Measurements from ENCODE around the gene MYCBPAP.

The MYCBPAP gene

DNA sequence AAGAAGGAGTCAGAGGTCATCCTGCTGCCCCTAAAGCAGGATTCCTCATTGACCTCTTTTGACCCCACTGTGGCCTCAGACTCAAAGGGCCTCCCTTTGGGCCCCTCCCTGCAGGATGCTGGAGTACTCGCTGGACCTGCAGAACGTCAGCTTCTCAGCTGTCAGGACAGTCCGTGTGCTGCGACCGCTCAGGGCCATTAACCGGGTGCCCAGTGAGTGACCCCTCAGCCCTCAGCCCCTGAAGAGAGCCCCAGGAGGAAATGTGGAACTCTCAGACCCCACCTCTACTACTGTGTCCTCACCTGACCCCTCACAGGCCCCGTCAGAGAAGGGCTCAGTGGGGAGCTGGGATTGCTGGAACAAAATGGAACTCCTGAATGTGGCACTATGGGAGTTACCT, 61.4 kb downstream of the MYCBPAP start:
- FAIRE-seq (no peak), DNase-seq (ENCODE audit: insufficient read length, low spot score) (no peak)
- TF ChIP-seq, protein P1, sequence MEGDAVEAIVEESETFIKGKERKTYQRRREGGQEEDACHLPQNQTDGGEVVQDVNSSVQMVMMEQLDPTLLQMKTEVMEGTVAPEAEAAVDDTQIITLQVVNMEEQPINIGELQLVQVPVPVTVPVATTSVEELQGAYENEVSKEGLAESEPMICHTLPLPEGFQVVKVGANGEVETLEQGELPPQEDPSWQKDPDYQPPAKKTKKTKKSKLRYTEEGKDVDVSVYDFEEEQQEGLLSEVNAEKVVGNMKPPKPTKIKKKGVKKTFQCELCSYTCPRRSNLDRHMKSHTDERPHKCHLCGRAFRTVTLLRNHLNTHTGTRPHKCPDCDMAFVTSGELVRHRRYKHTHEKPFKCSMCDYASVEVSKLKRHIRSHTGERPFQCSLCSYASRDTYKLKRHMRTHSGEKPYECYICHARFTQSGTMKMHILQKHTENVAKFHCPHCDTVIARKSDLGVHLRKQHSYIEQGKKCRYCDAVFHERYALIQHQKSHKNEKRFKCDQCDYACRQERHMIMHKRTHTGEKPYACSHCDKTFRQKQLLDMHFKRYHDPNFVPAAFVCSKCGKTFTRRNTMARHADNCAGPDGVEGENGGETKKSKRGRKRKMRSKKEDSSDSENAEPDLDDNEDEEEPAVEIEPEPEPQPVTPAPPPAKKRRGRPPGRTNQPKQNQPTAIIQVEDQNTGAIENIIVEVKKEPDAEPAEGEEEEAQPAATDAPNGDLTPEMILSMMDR (IDR thresholded peaks at IDR 0.05; ENCODE audit: insufficient read depth, missing control alignments) = no peak

DNA sequence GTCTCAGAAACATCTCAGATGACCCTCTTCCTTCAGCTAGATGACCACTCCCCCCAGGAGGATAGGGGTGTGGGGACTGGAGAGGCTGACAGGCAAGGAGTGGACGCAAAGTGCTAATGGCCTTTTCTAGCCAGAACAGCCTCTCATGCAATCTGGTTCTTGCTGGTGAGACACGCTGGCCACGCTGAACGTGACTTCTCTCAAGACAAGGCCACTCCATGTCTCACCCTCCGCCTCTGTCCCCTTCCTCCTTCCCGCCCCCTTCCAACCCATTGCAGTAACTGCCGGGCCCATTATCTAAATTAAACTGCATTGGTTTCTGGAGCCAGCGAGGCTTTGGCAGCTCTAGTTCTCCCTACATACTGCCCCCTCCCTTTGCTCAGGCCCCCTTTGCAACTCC, 61.8 kb downstream of the MYCBPAP start:
- TF ChIP-seq, protein P1 (IDR thresholded peaks at IDR 0.05; ENCODE audit: insufficient read depth, missing control alignments) = no peak
- DNase-seq (ENCODE audit: insufficient read length, low spot score) (no peak), FAIRE-seq (no peak)

- peak; percentile 83 for DNase-seq (ENCODE audit: insufficient read length, low spot score)
- TF ChIP-seq, protein P1 (IDR thresholded peaks at IDR 0.05; ENCODE audit: insufficient read depth, missing control alignments) = no peak
- FAIRE-seq = no peak
These were observed 62.3 kb downstream of the MYCBPAP start for GRCh38 chr17:50570528-50570927.

DNA sequence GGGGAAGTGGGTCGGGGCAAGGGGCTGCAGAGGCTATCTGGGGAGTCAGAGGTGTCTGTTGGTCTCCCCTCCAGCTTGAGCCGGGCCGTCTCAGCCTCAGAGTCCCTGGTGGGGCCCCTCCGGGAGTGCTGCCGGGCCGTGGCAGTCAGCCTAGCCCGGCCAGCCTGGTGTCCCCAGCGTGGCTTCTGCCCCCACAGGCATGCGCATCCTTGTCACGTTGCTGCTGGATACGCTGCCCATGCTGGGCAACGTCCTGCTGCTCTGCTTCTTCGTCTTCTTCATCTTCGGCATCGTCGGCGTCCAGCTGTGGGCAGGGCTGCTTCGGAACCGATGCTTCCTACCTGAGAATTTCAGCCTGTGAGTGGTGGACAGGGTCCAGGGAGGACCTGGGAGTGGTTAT, 63.4 kb downstream of the MYCBPAP start:
- DNase-seq (ENCODE audit: insufficient read length, low spot score) = no peak
- FAIRE-seq = no peak
- TF ChIP-seq, protein P1 (IDR thresholded peaks at IDR 0.05; ENCODE audit: insufficient read depth, missing control alignments) = no peak

- no peak for FAIRE-seq
- TF ChIP-seq, protein P1 (IDR thresholded peaks at IDR 0.05; ENCODE audit: insufficient read depth, missing control alignments) = no peak
- DNase-seq (ENCODE audit: insufficient read length, low spot score) = no peak
These were observed 64.3 kb downstream of the MYCBPAP start for GRCh38 chr17:50572541-50572940.

DNA sequence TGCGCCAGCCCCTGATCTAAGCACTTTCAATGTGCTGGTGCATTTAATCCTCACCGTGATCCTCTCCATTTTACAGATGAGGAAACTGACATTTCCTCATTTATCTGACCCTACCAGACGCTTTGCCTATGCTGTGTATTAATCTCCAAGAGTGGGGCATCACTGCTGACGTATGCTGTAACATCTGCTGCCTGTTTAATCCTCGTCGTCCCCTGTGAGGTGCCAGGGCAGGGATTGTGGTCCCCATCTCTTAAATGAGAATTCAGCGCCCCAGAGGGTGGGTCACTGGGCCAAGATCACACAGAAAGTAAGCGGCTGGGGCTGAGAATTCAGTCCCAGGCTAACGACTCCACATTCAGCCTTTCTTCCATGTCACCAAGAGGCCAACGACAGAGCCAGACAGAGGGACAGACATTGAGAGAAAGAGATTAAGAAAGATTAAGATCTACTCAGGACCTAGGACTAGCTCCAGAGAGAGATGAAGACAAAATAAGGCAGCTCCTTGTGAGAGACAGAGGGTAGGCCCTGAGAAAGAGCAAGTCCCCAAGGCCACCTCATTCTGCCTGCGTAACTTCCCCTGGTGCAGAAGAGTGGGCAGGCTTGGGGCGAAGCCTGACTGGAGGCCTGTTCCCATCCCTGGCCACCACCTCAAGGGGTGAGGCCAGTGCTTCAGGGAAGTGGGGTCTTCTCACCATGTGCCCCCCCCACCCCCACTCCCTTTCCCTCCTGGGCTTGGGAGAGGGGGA, 65.8 kb downstream of the MYCBPAP start:
- FAIRE-seq (peak; percentile 87), DNase-seq (ENCODE audit: insufficient read length, low spot score) (peak; percentile 85)
- TF ChIP-seq, protein P1 (IDR thresholded peaks at IDR 0.05; ENCODE audit: insufficient read depth, missing control alignments) = no peak

DNA sequence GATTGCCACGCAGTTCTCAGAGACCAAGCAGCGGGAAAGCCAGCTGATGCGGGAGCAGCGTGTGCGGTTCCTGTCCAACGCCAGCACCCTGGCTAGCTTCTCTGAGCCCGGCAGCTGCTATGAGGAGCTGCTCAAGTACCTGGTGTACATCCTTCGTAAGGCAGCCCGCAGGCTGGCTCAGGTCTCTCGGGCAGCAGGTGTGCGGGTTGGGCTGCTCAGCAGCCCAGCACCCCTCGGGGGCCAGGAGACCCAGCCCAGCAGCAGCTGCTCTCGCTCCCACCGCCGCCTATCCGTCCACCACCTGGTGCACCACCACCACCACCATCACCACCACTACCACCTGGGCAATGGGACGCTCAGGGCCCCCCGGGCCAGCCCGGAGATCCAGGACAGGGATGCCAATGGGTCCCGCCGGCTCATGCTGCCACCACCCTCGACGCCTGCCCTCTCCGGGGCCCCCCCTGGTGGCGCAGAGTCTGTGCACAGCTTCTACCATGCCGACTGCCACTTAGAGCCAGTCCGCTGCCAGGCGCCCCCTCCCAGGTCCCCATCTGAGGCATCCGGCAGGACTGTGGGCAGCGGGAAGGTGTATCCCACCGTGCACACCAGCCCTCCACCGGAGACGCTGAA, 67.5 kb downstream of the MYCBPAP start:
- TF ChIP-seq, protein P1 (IDR thresholded peaks at IDR 0.05; ENCODE audit: insufficient read depth, missing control alignments) = no peak
- no peak for FAIRE-seq
- no peak for DNase-seq (ENCODE audit: insufficient read length, low spot score)

Data from D721Med (cell line).